ENCODE data around the gene BAZ2B. TPM values are rescaled to one million over a fixed set of nuclear protein-coding genes. Genes with fewer than 3 reads are reported as not detected.

The BAZ2B gene
- total RNA-seq, 1 experiment from 2014 or later, result 54.9 TPM

DNA sequence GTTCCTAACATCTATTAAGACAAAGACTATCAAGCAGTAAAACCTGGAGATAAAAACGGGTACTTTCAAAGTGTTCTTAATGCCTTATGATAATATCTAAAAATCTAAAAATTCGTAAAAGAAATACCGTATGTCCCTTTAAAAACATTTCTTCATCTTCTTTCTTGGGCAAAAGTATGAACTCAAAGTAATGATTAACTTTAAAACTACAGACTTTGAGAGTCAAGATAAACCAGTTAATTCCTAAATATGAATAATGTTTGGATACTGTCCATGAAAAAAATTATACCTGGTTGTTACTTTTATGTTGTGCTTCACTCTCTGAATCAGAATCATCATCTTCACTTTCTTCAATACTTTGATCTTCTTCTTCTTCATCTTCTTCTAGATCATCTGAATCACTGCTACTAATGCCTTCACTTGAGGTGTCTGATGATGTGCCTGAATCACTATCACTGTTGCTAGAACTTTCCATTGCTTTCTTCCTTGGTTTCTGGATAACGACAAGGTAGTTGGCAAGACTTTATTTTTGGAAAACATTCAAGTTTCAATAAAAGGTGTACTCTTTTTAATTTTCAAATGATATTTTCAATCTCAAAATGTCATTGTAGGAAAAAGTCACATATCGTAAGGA, 177.5 kb downstream of the BAZ2B start:
- H3K14ac ChIP-seq (ENCODE audit: insufficient read depth, low read length), result no peak overlapping the region
- Mint-ChIP-seq H3K27me3 (ENCODE audit: low read depth) (no peaks in the 10 kb centered on the region), H3K4me3 (no peak overlapping the region), H3K4me1 (no peaks in the 10 kb centered on the region), H3K27ac (no peak overlapping the region), H3K9me3 (no peaks in the 10 kb centered on the region), H3K36me3 (ENCODE audit: insufficient read depth in 1 of 3, low read depth in 3 of 3) (peaks cover 11 to 37% (median 28%) of the 10 kb centered on the region in 3 experiments; a peak in 6 of 7 replicates)
- H2BK20ac ChIP-seq (ENCODE audit: low read depth, low read length, poor library complexity, severe bottlenecking), result no peak overlapping the region
- no peak overlapping the region for H3K9ac ChIP-seq (ENCODE audit: extremely low read depth, insufficient read length, low read length)
- no peak overlapping the region for H2BK120ac ChIP-seq (ENCODE audit: low read depth, low read length, poor library complexity, severe bottlenecking)
- TF ChIP-seq, protein P1, sequence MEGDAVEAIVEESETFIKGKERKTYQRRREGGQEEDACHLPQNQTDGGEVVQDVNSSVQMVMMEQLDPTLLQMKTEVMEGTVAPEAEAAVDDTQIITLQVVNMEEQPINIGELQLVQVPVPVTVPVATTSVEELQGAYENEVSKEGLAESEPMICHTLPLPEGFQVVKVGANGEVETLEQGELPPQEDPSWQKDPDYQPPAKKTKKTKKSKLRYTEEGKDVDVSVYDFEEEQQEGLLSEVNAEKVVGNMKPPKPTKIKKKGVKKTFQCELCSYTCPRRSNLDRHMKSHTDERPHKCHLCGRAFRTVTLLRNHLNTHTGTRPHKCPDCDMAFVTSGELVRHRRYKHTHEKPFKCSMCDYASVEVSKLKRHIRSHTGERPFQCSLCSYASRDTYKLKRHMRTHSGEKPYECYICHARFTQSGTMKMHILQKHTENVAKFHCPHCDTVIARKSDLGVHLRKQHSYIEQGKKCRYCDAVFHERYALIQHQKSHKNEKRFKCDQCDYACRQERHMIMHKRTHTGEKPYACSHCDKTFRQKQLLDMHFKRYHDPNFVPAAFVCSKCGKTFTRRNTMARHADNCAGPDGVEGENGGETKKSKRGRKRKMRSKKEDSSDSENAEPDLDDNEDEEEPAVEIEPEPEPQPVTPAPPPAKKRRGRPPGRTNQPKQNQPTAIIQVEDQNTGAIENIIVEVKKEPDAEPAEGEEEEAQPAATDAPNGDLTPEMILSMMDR (conservative IDR thresholded peaks at IDR 0.05), result no peak
- H3K23ac ChIP-seq (ENCODE audit: insufficient read length, low read depth, low read length), result no peak overlapping the region
- H2BK5ac ChIP-seq (ENCODE audit: insufficient read length, low read length), result no peak overlapping the region
- DNase-seq, result no peak
- H4K5ac ChIP-seq (ENCODE audit: insufficient read length, low read depth, low read length), result no peak overlapping the region
- H3K4ac ChIP-seq (ENCODE audit: low read depth, low read length), result no peak overlapping the region
- H3K23me2 ChIP-seq (ENCODE audit: insufficient read length, low read depth, low read length, poor library complexity, severe bottlenecking), result no peaks in the 10 kb centered on the region
- H2AK5ac ChIP-seq (ENCODE audit: insufficient read length, low read length), result no peak overlapping the region
- no peak overlapping the region for H3K27ac ChIP-seq (ENCODE audit: insufficient read length, low read depth, low read length)
- H3K4me1 ChIP-seq (ENCODE audit: insufficient read depth, low read length), result no peaks in the 10 kb centered on the region
- H2BK12ac ChIP-seq (ENCODE audit: insufficient read length, low read depth, low read length), result no peak overlapping the region
- no peak overlapping the region for H2BK15ac ChIP-seq (ENCODE audit: low read depth, low read length)
- no peaks in the 10 kb centered on the region for H3K79me1 ChIP-seq (ENCODE audit: insufficient read depth, low read depth, low read length, poor library complexity, severe bottlenecking)
- no peak overlapping the region for H3K4me2 ChIP-seq (ENCODE audit: insufficient read depth, insufficient read length, low read length)
- WGBS (ENCODE audit: extremely low coverage, insufficient read length, low lambda C conversion rate), result no CpG with 5 or more reads among the region's 5 CpGs
- H3K9me3 ChIP-seq (ENCODE audit: control insufficient read depth, low read depth, low read length), result no peaks in the 10 kb centered on the region
- no peaks in the 10 kb centered on the region for H4K20me1 ChIP-seq (ENCODE audit: control insufficient read depth, insufficient read depth, insufficient read length)
- no peak overlapping the region for H3T11ph ChIP-seq (ENCODE audit: low read length)
- no peak overlapping the region for H3K56ac ChIP-seq (ENCODE audit: insufficient read length, low read depth, low read length)
- H4K91ac ChIP-seq (ENCODE audit: insufficient read length, low read depth, low read length), result no peak overlapping the region
- no peak overlapping the region for H4K8ac ChIP-seq (replicated peaks; ENCODE audit: insufficient read length, low read depth, low read length)
- no peaks in the 10 kb centered on the region for H3K27me3 ChIP-seq (ENCODE audit: insufficient read depth, low read length)
- H3K18ac ChIP-seq (ENCODE audit: insufficient read length, low read depth, low read length), result no peak overlapping the region
- H3K79me2 ChIP-seq (ENCODE audit: insufficient read depth, low read length), result no peaks in the 10 kb centered on the region
- H2AFZ ChIP-seq (ENCODE audit: low read length), result no peak overlapping the region

All from H9 (cell line).